Measurements from ENCODE around the gene FIS1.
"Not testable (repeated sequence)": the region's sequence is repeated elsewhere in the genome, so short reads cannot be mapped to it uniquely, and the experiment has no call there.

FIS1 gene

DNA sequence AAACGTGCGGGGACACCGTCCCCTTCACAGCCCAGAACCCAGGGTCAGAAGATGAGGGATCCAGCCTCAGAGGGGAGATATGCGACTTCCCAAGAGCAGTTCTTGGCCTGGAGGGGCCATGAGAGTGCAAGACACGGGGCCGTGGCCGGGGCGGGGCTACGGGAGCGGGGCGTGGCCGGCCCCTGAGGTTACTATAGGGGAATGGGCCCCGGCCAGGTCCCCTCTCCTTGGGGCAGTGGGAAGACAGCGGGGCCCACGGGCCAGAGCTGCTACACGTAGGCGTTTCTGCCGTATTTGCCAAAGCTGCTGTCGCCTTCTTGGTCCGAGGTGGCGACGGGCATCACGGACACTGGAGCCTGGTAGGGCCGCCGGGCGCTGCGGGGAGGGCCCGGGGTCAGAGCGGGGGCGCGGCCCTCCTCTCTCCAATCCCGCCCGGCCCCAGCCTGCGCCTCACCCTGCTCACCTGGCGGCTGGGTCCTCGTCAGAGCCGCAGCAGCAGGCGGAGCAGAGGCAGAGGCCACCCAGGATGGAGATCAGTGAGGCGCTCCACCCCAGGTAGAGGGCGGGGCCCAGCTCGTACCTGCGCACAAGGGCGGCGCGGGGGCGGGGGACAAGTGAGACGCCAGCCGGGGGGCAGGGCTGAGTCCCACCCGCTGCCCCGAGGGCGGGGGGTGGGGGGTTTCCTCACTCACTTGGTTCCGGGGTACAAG lies 12.6 kb downstream of the FIS1 start:
- no peak for DNase-seq

- DNase-seq = no peak
Measured at GRCh38 chr7:101231644-101232043, 13.2 kb downstream of the FIS1 start.

DNA sequence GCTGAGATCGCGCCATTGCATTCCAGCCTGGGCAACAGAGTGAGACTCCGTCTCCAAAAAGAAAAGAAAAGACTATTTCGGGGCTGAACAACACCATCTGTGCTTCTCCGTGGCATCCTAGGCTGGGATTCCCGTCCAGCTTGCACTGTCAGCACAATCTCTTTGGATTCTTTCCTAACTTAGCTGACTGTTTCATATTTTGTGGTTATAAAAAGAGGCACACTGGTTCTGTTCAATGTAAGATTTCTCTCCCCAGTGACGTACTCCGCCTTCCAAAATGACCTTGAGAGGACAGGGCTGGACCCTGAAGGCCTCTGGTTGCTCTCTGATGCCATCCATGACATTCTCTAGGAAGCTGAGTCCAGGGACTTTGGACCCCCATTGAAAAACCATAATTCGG lies 18.2 kb downstream of the FIS1 start:
- no peak for DNase-seq

DNA sequence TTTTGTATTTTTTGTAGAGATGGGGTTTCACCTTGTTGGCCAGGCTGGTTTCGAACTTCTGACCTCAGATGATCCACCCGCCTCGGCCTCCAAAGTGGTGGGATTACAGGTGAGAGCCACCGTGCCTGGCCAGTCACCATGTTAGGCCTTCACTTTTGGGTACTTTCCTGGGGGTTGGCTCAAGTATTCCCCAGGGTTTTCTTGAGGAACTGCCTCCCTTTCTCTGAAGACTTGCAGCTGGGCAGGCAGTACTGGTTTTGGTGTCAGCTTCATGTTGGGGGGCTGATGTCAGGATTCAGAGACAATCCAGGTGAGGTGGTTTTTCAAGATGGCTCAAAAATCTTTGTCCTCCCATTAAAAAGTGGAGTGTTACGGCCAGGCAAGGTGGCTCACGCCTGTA lies 19.2 kb downstream of the FIS1 start:
- DNase-seq = no peak

DNA sequence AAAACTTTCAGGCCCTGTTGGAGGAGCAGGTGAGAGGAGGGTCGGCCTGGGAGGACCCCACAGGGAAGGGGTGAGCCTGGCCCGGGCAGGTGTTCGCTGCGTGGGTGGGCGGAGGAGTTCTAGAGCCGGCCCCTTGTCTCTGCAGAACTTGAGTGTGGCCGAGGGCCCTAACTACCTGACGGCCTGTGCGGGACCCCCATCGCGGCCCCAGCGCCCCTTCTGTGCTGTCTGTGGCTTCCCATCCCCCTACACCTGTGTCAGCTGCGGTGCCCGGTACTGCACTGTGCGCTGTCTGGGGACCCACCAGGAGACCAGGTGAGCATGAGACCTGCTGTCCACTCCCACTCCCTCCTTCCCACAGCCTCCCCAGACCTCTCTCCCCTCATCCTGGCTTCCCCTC lies 21.4 kb downstream of the FIS1 start:
- DNase-seq = no peak

DNA sequence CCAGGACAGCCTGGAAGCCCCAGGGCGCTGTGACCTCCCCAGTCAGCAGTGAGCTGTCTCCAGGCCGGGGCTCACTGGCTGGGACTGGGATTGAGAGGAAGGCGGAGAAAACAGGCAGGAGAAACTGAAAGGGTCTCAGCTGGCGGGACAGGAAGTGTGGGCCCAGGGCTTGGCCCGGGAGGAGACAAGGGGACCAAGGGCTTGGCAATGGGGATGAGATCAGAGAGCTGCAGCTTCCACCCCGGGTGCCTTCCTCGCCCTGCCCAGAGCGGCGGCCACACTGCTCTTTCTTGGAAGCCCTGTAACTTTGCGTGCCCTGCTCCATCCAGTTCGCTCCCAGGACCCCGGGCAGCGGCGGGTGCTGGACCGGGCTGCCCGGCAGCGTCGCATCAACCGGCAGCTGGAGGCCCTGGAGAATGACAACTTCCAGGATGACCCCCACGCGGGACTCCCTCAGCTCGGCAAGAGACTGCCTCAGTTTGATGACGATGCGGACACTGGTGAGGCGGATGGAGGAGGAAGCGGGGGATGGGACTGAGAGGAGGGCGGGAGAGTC lies 22.5 kb downstream of the FIS1 start:
- no peak for DNase-seq

GRCh38 chr7:101220295-101220694 lies 24.6 kb downstream of the FIS1 start:
- no peak for DNase-seq

DNA sequence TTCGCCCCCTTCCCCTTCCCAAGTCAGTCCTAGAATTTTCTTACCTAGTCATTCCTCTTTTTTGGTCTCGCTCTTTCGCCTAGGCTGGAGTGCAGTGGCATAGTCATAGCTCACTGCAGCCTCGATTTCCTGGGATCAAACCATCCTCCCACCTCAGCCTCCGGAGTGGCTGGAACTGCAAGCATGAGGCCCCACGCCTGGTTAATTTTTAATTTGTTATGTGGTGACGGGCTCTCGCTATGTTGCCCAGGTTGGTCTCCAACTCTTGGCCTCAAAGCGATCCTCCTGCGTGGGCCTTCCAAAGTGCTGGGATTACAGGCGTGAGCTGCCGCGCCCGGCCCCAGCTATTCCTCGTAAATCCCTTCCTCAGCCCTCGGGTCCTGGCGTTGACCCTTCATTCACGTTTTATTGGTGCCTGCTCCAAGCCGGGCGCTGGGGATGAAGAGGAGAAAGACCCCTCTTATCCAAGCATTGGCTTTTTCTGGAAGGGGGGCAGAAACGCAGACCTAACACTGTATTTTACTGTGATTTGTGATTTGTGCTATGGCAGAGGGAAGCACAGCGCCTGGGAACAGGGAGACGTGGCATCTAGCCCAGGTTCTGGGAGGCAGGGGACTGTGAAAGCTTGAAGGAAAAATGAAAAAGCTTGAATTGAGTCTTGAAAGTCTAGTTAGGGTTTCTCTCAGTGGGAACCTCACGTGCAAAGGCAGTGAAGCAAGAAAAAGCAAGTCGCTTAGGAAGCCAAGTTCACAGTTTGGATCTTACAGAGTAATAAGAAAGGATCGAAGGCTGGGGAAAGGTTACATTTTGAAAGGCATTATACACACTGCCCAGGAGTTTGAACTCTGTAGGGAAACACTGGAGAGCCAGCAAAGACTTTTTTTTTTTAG lies 26.4 kb downstream of the FIS1 start:
- no peak for DNase-seq

GRCh38 chr7:101217388-101218235 lies 27.3 kb downstream of the FIS1 start, which contains the start of the genes PLOD3 and ZNHIT1:
Gene PLOD3 (minus strand): TSS chr7:101217581. CDS start chr7:101217274, 307 bp downstream.
Gene ZNHIT1 (plus strand): TSS chr7:101218165. CDS start chr7:101218196, 31 bp downstream.
- peak; percentile 97 for DNase-seq

- peak; percentile 14 for DNase-seq
Measured at GRCh38 chr7:101216860-101217387, 28.0 kb downstream of the FIS1 start.

DNA sequence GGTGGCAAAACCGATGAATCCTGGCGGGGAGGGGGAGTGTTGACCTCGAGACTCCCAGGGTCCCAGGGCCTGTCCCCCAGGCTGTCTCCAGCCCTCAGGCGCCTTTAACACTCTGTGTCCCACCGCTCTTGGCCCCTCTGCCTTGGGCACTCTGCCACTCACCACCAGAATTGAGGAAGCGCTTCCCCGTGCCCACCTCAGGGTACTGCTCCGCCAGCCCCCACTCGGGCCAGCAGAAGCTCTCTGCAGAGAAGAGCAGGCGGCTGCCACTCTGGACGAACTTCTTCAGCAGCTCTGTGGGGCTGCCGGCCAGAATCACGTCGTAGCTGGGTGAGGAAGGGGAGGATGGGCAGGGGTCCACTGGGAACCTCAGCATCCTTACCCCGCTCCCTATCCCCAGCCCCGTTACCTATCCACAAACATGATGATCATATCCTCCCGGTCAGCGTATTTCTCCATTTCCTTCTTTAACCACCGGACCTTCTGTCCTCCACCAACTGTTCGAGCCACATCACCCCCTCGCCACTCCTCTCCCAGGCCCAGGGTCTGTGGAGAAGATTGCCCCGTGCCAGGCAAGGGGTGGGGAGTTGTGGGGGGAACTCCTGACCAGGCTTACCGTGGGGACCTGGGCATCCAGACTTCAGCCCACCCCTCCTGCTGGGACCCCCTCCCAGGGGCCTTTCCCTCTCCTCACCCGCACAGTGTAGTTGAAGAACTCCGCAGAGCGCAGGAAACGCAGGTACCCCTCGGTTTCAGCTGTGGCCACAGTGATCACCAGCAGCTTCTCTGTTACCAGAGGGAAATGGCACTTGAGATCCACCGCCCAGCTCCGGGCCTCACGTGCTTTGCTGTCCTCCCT lies 28.7 kb downstream of the FIS1 start:
- no peak for DNase-seq

DNA sequence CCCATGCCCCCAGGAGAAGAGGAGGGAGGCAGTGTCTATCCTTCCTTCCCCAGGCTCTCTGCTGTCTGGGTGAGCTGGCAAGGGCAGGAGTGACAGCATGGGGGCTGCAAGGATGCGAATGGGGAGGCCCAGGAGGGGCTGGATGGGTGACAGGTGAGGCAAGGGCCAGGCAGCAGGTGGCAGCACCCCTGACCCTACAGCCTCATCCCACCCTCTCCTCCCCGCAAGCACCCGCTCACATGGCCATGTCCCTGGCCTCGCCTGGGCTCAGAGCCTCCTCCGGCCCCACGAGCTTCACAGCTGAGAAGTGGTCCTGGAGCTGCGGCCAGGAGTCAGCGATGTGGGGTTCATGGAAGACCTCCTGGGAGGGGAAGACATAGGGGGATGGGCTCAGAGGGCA lies 32.9 kb downstream of the FIS1 start:
- DNase-seq = no peak

GRCh38 chr7:101211501-101211900 lies 33.4 kb downstream of the FIS1 start:
- DNase-seq = no peak

GRCh38 chr7:101210143-101210542 lies 34.7 kb downstream of the FIS1 start:
- DNase-seq = no peak

DNA sequence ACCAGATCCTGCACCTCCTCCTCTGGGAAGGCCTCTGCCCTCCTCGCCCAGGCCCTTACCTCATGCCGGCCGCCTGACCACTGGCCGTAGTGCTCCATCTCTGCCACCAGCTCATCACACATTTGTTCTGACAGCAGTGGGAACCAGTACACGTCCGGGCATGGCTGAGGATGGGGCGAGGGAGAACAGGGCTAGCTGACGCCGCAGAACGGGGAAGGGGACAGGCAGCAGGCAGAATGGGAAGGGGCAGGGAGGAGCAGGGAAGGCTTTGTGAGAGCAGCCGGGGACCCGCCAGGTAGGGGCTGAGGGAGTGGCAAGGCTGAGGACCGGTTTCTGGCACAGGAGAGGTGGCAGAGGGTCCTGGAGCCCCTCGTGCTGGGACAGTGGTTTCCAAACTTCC lies 36.1 kb downstream of the FIS1 start:
- DNase-seq = no peak

GRCh38 chr7:101207459-101207858 lies 37.4 kb downstream of the FIS1 start:
- DNase-seq = no peak

GRCh38 chr7:101206665-101207042 lies 38.2 kb downstream of the FIS1 start:
- DNase-seq = no peak

DNA sequence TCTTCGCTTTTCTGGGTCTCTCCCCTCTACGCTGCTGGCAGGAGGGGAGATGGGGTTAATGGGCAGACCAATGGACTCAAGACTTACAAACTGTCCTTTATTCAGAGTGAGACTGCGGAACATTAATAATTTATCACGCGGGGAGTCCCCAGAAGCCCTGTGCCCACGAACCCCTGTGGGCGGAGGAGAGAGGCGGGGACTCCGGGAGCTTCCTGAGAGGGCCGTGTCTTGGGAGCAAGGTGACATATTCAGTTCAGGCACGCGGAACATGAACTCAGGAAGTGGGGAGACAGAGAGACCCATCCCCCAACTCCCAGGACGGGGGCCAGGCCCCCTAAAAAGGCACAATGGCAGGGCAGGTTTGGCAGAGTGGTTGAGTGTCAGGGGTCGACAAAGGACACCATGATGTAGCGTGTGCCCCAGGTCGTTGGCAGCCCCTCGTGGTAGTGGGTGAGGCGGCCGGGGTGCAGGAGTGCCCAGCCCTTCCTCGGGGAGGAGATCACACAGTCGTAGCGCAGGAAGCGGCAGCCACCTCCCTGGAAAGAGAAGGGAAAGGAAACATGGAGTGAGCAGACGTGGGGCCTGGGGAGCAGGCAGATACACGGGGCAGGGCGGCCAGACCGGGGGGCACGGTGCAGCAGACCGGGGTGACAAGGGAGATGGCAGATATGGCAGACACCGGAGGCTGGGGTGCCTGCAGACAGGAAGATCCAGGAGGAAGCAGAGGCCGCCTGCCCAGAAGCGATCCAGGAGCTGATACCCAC lies 38.8 kb downstream of the FIS1 start:
- DNase-seq = no peak

DNA sequence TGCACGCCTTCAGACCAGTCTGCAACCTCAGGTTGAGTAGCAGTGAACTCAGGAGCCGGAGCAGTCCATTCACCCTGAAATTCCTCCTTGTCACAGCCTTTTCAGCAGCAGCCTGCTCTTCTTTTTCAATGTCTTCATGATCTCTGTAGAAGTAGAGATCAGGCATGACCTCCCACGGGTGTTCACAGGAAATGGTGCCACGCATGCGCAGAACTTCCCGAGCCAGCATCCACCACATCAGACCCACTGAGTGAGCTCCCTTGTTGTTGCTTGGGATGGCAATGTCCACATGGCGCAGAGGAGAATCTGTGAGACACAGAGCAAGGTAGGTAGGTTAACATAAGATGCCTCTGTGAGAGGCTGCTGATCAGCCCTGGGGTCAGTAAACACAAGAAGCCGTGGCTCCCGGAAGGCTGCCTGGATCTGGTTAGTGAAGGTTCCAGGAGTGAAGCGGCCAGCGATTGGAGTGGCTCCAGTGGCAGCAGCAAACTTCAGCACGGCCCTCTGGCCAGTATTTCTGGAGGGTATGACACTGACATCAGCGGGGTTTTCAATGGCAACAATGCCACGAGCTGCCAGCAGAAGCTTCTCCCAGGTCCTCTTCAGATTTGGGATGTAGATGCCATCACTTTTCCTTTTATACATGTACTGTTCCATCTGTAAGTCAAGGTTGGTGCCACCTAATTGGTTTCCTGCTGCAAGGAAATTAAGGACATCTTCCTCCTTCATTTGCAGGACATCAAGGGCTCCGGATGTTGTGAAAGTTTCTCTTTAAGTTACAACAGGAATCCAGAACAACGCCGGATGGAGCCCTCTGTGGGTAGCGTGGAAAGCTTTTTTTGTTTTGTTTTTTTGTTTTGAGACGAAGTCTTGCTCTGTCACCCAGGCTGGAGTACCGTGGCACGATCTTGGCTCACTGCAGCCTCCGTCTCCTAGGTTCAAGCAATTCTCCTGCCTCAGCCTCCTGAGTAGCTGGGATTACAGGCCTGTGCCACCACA lies 40.8 kb downstream of the FIS1 start:
- not testable (repeated sequence) for DNase-seq

GRCh38 chr7:101202603-101202918 lies 42.3 kb downstream of the FIS1 start:
- no peak for DNase-seq
